Heart right ventricle (tissue), 16 donors: Measurements from ENCODE around the gene REEP6. TPM values are rescaled to one million over a fixed set of nuclear protein-coding genes. Genes with fewer than 3 reads are reported as not detected.

Source experiments
- ATAC-seq, 8 donors: fragments of 200-7000 bp; cut with Tn5 transposase; one replicate each; pipeline ENCODE4 v1.9.1; 2020; ENCODE audit warnings: mild to moderate bottlenecking in 8 of 8, moderate library complexity in 8 of 8, moderate number of reproducible peaks in 1 of 8
- DNase-seq, 2 donors: peaks; one replicate each; pipeline ENCODE4 v3.0.0-alpha.2; 2020
- H3K27ac ChIP-seq, 10 donors: fragments of 200-600 bp; sonication (generic) in 2 of 10; one replicate each; pipeline versions ENCODE4 v1.5.0 to v1.8.0; 2020 to 2022; ENCODE audit warnings: mild to moderate bottlenecking in 3 of 10
- H3K27me3 ChIP-seq, 7 donors: fragments of 200-600 bp; one replicate each; pipeline ENCODE4 v1.8.0; 2021 to 2022; ENCODE audit warnings: mild to moderate bottlenecking in 2 of 7
- H3K36me3 ChIP-seq, 9 donors: fragments of 200-600 bp; sonication (generic) in 1 of 9; one replicate each; pipeline versions ENCODE4 v1.5.0 to v1.8.0; 2020 to 2022; ENCODE audit warnings: mild to moderate bottlenecking in 2 of 9
- H3K4me1 ChIP-seq, 9 donors: fragments of 200-600 bp; sonication (generic) in 1 of 9; one replicate each; pipeline versions ENCODE4 v1.5.0 to v1.8.0; 2020 to 2022; ENCODE audit warnings: mild to moderate bottlenecking in 4 of 9
- H3K4me3 ChIP-seq, 10 donors: fragments of 200-600 bp; sonication (generic) in 2 of 10; one replicate each; pipeline versions ENCODE4 v1.5.0 to v1.8.0; 2020 to 2022; ENCODE audit warnings: mild to moderate bottlenecking in 7 of 10, moderate library complexity in 2 of 10
- H3K9me3 ChIP-seq, 11 donors: fragments of 200-600 bp in 10 of 11; sonication (generic) in 2 of 11; one replicate each; pipeline versions ENCODE4 v1.5.0 to v1.8.0; 2013 to 2022; ENCODE audit warnings: mild to moderate bottlenecking in 2 of 11, control low read depth in 1 of 11, moderate library complexity in 1 of 11
- WGBS, 2 donors: extraction: QIAGEN DNeasy Blood & Tissue Kit; methylation state at CpG; one replicate each; pipeline ENCODE4 v1.1.7; 2013; ENCODE audit warnings: inconsistent platforms in 1 of 2; 5-methylcytosine and 5-hydroxymethylcytosine counted together
- intact Hi-C, 10 donors: fragments of 100-400 bp; cut with DNase I; formaldehyde crosslinking; loops; one replicate each; pipeline versions ENCODE4 v1.11.1 to v1.14.2; 2022
- polyA plus RNA-seq, 2 donors: library from polyadenylated mRNA; stranded (reverse); fragments of 200-250 nt; gene quantifications; one replicate each; pipeline ENCODE4 v1.2.3, GENCODE V29; 2013
- total RNA-seq, 10 donors: library from RNA; stranded (reverse); fragmentation: NEBNext Ultra II Directional in 3 of 10; extraction: Animal tissue kit (Norgen Biotek cat#: 25700) in 3 of 10; gene quantifications; one replicate each; pipeline versions ENCODE4 v1.2.1 to v1.2.4, GENCODE V29; 2021 to 2023
- TF ChIP-seq, protein P1 (sequence below), 9 donors: fragments of 200-600 bp; sonication (generic) in 2 of 9; IDR thresholded peaks; one replicate each; pipeline versions ENCODE4 v1.5.0 to v1.8.0; 2021 to 2022; ENCODE audit warnings: antibody characterized with exemption in 9 of 9, mild to moderate bottlenecking in 5 of 9, moderate library complexity in 1 of 9
- donor health status: Arrhythmogenic right ventricular cardiomyopathy.
- donor health status: ischemic (EF 13 %, LVEDD 7.1; RV severe dilation, severe dysfunction).
- donor health status: healthy with polysubstance abuse.
- donor health status: DM: no; HTN: yes; CAD: no.
- donor health status: DM: no; HTN: no; CAD: no.
- donor health status: ischemic (EF 25% LVEDD 6.9; RV normal size, moderate dysfunction).
- donor health status: ischemic (EF 25% LVEDD 5.7; RV mildly dilated, moderate dysfunction).
- donor health status: healthy.
- donor health status: DM: yes; HTN: yes; CAD: no.
- donor health status: Ischemic cardiomyopathy.
- donor health status: ischemic (EF 35%, LVEDD 5.7; RV mildly dilated, moderate dysfunction).
- donor health status: nonischemic (EF 11% LVEDD 7.7; RV severe dilation, severe dysfunction).
- donor health status: DM: yes; HTN: yes; CAD: no.
- donor health status: PGD.
- donor health status: ischemic (EF 29% LVEDD 5.4; RV normal size, mild dysfunction).
- donor health status: nonischemic (EF 23%, LVEDD 6.1; RV moderate dilation, normal function).

The REEP6 gene
- total and polyA plus RNA-seq, 12 donors: 1.8 to 5.0 (median 3.8) TPM

DNA sequence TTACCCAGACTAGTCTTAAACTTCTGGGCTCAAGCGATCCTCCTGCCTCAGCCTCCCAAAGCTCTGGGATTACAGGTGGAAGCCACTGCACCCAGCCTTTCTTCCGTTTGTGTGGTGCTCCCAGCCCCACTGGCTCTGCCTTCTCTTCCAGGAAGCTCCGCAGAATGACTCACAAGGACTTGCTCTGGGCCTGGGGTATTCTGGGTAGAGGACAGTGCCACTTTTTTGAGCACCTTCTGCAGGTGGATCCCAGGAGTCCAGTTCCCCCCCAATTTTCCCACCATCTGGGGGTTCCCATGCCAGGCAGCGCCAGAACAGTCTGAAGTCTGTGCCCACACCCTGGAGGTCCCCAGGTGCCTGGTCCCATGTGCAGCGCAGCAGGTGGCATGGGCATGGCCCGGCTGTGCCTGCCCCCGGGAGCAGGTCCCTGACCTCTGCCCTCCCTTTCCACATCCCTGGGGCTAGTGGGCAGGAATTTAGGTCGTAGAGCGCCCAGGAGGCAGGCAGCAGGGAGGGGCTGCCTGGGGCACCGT, 1.6 kb downstream of the REEP6 start:
- DNase-seq: no peak
- 71 to 78% methylated on average over 10 of the region's 10 CpGs for WGBS, 2 donors
- TF ChIP-seq, protein P1, sequence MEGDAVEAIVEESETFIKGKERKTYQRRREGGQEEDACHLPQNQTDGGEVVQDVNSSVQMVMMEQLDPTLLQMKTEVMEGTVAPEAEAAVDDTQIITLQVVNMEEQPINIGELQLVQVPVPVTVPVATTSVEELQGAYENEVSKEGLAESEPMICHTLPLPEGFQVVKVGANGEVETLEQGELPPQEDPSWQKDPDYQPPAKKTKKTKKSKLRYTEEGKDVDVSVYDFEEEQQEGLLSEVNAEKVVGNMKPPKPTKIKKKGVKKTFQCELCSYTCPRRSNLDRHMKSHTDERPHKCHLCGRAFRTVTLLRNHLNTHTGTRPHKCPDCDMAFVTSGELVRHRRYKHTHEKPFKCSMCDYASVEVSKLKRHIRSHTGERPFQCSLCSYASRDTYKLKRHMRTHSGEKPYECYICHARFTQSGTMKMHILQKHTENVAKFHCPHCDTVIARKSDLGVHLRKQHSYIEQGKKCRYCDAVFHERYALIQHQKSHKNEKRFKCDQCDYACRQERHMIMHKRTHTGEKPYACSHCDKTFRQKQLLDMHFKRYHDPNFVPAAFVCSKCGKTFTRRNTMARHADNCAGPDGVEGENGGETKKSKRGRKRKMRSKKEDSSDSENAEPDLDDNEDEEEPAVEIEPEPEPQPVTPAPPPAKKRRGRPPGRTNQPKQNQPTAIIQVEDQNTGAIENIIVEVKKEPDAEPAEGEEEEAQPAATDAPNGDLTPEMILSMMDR (IDR thresholded peaks at IDR 0.05): no peak
- no peak for ATAC-seq
- intact Hi-C loops: no loop called here
- Histone ChIP-seq H3K9me3 (no peaks in the 10 kb centered on the region), H3K4me1 (peaks cover 3 to 30% (median 14%) of the 10 kb centered on the region in 9 donors), H3K36me3 (no peaks in the 10 kb centered on the region), H3K27ac (no peak overlapping the region), H3K27me3 (peaks cover 0 to 33% (median 11%) of the 10 kb centered on the region in 7 donors), H3K4me3 (no peak overlapping the region)

DNA sequence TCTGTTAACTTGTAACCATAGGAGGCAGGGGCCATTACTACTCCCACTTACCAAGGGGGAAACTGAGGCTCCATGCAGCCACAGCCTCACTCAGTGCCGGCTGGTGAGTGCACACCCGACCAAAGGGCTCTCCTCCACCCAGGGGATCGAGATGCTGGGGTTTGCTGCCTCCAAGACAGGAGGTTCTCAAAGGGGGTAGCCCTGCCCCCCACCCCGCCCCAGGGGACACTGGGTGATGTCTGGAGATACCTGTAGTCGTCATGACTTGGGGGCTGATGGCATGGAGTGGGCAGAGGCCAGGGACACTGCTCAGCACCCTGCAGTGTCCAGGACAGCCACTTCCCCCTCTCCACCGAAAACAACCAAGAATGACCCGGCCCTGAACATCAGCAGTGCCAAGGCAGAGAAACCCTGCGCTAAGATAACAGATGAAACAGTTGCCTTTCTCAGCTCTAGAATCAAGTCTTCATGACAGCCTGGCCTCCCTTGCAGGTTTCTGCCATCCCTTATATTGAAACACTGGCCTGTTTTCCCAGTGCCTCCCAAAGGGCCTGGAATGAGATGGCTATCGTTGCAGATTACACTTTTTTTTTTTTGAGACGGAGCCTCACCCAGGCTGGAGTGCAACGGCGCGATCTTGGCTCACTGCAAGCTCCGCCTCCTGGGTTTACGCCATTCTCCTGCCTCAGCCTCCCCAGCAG, 3.3 kb downstream of the REEP6 start:
- no peaks in the 10 kb centered on the region for H3K36me3 ChIP-seq
- H3K4me3 ChIP-seq: no peak overlapping the region
- intact Hi-C loops: no loop called here
- no peak overlapping the region for H3K27ac ChIP-seq
- peaks cover 0 to 42% (median 18%) of the 10 kb centered on the region in 7 donors for H3K27me3 ChIP-seq
- WGBS, 2 donors: 56 to 63% methylated on average over 15 of the region's 15 CpGs
- DNase-seq (no peak), ATAC-seq (no peak)
- H3K4me1 ChIP-seq: peaks cover 3 to 30% (median 14%) of the 10 kb centered on the region in 9 donors
- H3K9me3 ChIP-seq: no peaks in the 10 kb centered on the region
- TF ChIP-seq, protein P1 (IDR thresholded peaks at IDR 0.05): no peak

DNA sequence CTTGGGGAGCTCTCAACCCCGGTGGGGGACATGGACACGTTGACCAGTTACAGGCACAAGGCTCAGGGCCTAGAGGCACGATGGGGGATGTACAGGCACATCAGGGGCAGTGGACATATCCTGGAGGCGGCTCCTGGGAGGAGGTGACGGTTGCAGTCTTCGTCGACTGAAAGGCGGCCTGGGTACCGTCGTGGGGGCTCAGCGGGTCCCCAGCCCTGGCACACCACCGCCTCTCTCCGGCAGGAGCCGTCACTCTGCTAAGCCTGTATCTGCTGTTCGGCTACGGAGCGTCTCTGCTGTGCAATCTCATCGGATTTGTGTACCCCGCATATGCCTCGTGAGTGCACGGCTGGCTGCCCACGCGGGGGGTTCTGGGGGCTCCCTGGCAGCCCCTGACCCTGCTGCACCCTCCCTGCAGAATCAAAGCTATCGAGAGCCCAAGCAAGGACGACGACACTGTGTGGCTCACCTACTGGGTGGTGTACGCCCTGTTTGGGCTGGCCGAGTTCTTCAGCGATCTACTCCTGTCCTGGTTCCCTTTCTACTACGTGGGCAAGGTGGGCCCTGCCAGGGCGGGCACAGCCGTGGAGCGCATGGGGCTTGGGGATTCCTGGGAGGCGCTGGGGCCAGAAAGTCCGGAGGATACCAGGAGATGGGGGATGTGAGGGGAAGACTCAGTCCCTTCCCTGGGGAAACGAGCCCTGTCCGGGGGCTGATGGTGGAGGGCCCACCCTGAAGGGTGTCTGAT, 4.2 kb downstream of the REEP6 start:
- no peak for DNase-seq
- no peaks in the 10 kb centered on the region for H3K9me3 ChIP-seq
- H3K4me1 ChIP-seq: peaks cover 3 to 20% (median 7%) of the 10 kb centered on the region in 9 donors
- peaks cover 0 to 42% (median 18%) of the 10 kb centered on the region in 7 donors for H3K27me3 ChIP-seq
- TF ChIP-seq, protein P1 (IDR thresholded peaks at IDR 0.05): no peak
- ATAC-seq: no peak
- no peak overlapping the region for H3K4me3 ChIP-seq
- H3K36me3 ChIP-seq: no peaks in the 10 kb centered on the region
- no peak overlapping the region for H3K27ac ChIP-seq
- 86% methylated on average over 36 to 37 of the region's 37 CpGs for WGBS, 2 donors
- intact Hi-C loops: no loop called here

DNA sequence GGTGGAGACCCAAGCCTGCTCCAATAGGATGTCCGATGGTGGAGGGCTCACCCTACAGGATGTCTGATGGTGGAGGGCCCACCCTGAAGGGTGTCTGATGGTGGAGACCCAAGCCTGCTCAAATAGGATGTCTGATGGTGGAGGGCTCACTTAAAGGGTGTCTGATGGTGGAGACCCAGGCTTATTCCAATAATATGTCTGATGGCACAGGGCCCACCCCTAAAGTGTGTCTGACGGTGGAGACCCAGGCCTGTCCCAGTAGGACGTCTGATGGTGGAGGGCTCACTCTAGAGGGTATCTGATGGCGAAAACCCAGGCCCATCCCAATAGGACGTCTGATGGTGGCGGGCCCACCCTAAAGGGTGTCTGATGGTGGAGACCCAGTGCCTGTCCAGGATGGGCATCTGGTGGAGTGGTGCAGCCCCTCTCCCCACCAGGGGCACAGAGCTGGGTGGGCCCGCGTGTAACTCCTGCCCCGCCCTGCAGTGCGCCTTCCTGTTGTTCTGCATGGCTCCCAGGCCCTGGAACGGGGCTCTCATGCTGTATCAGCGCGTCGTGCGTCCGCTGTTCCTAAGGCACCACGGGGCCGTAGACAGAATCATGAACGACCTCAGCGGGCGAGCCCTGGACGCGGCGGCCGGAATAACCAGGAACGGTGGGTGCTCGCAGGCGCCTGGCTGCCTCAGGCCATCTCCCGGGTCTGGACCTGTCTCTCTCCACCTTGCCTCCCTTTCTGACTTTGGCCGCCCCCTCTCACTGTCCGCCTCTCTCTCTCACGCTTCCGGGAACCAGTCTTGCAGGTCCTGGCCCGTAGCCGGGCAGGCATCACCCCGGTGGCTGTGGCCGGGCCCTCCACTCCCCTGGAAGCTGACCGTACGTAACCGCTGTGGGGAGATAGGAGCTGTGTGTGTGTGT, 5.1 kb downstream of the REEP6 start:
- Histone ChIP-seq H3K9me3 (no peaks in the 10 kb centered on the region), H3K27ac (no peak overlapping the region), H3K27me3 (peaks cover 0 to 42% (median 18%) of the 10 kb centered on the region in 7 donors), H3K4me3 (no peak overlapping the region), H3K4me1 (peaks cover 3 to 20% (median 7%) of the 10 kb centered on the region in 9 donors), H3K36me3 (no peaks in the 10 kb centered on the region)
- DNase-seq (no peak), ATAC-seq (no peak)
- TF ChIP-seq, protein P1 (IDR thresholded peaks at IDR 0.05): no peak
- intact Hi-C loops: no loop called here
- WGBS, 2 donors: 82% methylated on average over 38 to 40 of the region's 40 CpGs
